OCI-LY7 (cell line): ENCODE results near the gene RCOR1. TPM values are rescaled to one million over a fixed set of nuclear protein-coding genes. Genes with fewer than 3 reads are reported as not detected.
A peak's percentile ranks its signal among the peaks of the same experiment; 100 is the strongest.

Experiments used
- BruUV-seq: library from RNA; stranded (reverse); fragments of 400-500 nt; replicated peaks from 2 replicates; lab custom pipeline; 2021; lab: Mats Ljungman, UMichigan
- CTCF ChIA-PET: fragments of 300-600 bp; sonication (Branson Sonifier 250); formaldehyde crosslinking; loops from one replicate; lab custom pipeline; 2022; ENCODE audit warnings: antibody characterized with exemption; ENCODE audit not compliant: unreplicated experiment; lab: Charles Lee
- POLR2A ChIA-PET: fragments of 300-600 bp; sonication (Branson Sonifier 250); formaldehyde crosslinking; loops from one replicate; lab custom pipeline; 2022; ENCODE audit warnings: antibody characterized with exemption; lab: Charles Lee
- DNase-seq: peaks from one replicate; pipeline ENCODE4 v3.0.0-alpha.2; 2015; ENCODE audit warnings: low spot score
- H2AFZ ChIP-seq: fragments of 200-600 bp; sonication (generic), shearing (Covaris generic); 2 replicates; pipeline ENCODE4 v1.6.1; 2014; ENCODE audit warnings: mild to moderate bottlenecking, antibody characterized with exemption, low read length, moderate library complexity
- H3K27ac ChIP-seq: fragments of 200-600 bp; sonication (generic); 2 replicates; pipeline ENCODE4 v1.5.1; 2014; ENCODE audit warnings: mixed run types, low read depth, mild to moderate bottlenecking, moderate library complexity, low read length, inconsistent platforms; ENCODE audit not compliant: poor library complexity, severe bottlenecking
- H3K36me3 ChIP-seq: fragments of 200-600 bp; sonication (generic); 2 replicates; pipeline ENCODE4 v1.6.1; 2014; ENCODE audit warnings: mild to moderate bottlenecking, antibody characterized with exemption, low read length, moderate library complexity, mixed read lengths; ENCODE audit not compliant: insufficient read depth
- H3K4me1 ChIP-seq: fragments of 200-600 bp; sonication (generic); 2 replicates; pipeline ENCODE4 v1.5.1; 2014; ENCODE audit warnings: mild to moderate bottlenecking, low read length; ENCODE audit not compliant: insufficient read depth, poor library complexity, severe bottlenecking
- H3K4me2 ChIP-seq: fragments of 200-600 bp; sonication (generic); 2 replicates; pipeline ENCODE4 v1.6.1; 2014; ENCODE audit warnings: mild to moderate bottlenecking, low read length
- H3K4me3 ChIP-seq: fragments of 200-600 bp; sonication (generic); 2 replicates; pipeline ENCODE4 v1.5.1; 2014; ENCODE audit warnings: mild to moderate bottlenecking, low read depth, low read length; ENCODE audit not compliant: poor library complexity, severe bottlenecking
- H3K79me2 ChIP-seq: fragments of 200-600 bp; sonication (generic); 2 replicates; pipeline ENCODE4 v1.6.1; 2016; ENCODE audit warnings: low read depth, mild to moderate bottlenecking, low read length, moderate library complexity, mixed read lengths; ENCODE audit not compliant: insufficient read depth
- H3K9me2 ChIP-seq: fragments of 200-600 bp; sonication (generic); 2 replicates; pipeline ENCODE4 v1.6.1; 2016; ENCODE audit warnings: mild to moderate bottlenecking, low read length, mixed read lengths; ENCODE audit not compliant: insufficient read depth
- H3K9me3 ChIP-seq: fragments of 200-600 bp; sonication (generic); 2 replicates; pipeline ENCODE4 v1.6.1; 2014; ENCODE audit warnings: mild to moderate bottlenecking, mixed run types, low read length, mixed read lengths
- H4K20me1 ChIP-seq: fragments of 200-600 bp; sonication (generic); 2 replicates; pipeline ENCODE4 v1.6.1; 2014; ENCODE audit warnings: mild to moderate bottlenecking, antibody characterized with exemption, low read length, moderate library complexity, mixed read lengths; ENCODE audit not compliant: insufficient read depth
- EZH2phosphoT487 ChIP-seq: fragments of 200-600 bp; sonication (generic); IDR thresholded peaks from 2 replicates; pipeline ENCODE4 v1.6.1; 2018; ENCODE audit warnings: low read depth, borderline replicate concordance, mild to moderate bottlenecking, mixed run types, antibody characterized with exemption, low read length, moderate library complexity, mixed read lengths
- intact Hi-C: fragments of 100-400 bp; cut with micrococcal nuclease; formaldehyde crosslinking; loops from one replicate; pipeline ENCODE4 v1.10.0; 2022; ENCODE audit not compliant: unreplicated experiment
- total RNA-seq, 2 experiments: library from RNA; depleted of rRNA in 1 of 2; stranded (reverse); fragments of >200 nt in 1 of 2; shearing (Covaris generic) in 1 of 2; gene quantifications; 2 replicates each; pipeline ENCODE4 v1.2.3, GENCODE V29; 2014 to 2022
- TF ChIP-seq, protein P1 (sequence below): fragments of 200-600 bp; sonication (generic); conservative IDR thresholded peaks from 2 replicates; pipeline ENCODE4 v1.5.1; 2014; ENCODE audit warnings: mild to moderate bottlenecking, antibody characterized with exemption, low read length, moderate library complexity, mixed read lengths

Gene RCOR1
- total RNA-seq, 2 experiments from 2014 or later = 12.1 to 30.2 TPM

- Histone ChIP-seq H3K27ac (peak overlapping the region; percentile 65), H3K9me3 (no peaks in the 10 kb centered on the region), H3K4me2 (peak overlapping the region; percentile 65), H3K36me3 (no peaks in the 10 kb centered on the region), H3K9me2 (no peaks in the 10 kb centered on the region), H2AFZ (peak overlapping the region; percentile 89), H4K20me1 (no peaks in the 10 kb centered on the region), H3K4me3 (peak overlapping the region; percentile 45), H3K4me1 (peaks cover 30% of the 10 kb centered on the region), H3K79me2 (no peaks in the 10 kb centered on the region)
- BruUV-seq = no TSS peak
- TF ChIP-seq EZH2phosphoT487 = no peak
- TF ChIP-seq, protein P1, sequence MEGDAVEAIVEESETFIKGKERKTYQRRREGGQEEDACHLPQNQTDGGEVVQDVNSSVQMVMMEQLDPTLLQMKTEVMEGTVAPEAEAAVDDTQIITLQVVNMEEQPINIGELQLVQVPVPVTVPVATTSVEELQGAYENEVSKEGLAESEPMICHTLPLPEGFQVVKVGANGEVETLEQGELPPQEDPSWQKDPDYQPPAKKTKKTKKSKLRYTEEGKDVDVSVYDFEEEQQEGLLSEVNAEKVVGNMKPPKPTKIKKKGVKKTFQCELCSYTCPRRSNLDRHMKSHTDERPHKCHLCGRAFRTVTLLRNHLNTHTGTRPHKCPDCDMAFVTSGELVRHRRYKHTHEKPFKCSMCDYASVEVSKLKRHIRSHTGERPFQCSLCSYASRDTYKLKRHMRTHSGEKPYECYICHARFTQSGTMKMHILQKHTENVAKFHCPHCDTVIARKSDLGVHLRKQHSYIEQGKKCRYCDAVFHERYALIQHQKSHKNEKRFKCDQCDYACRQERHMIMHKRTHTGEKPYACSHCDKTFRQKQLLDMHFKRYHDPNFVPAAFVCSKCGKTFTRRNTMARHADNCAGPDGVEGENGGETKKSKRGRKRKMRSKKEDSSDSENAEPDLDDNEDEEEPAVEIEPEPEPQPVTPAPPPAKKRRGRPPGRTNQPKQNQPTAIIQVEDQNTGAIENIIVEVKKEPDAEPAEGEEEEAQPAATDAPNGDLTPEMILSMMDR = no peak
- CTCF ChIA-PET = no interaction called here
- POLR2A ChIA-PET = interaction anchor here (0.7 kb wide), 2 partner anchors 9 to 154 kb away, joined by 3 read pairs; no protein-coding TSS in a partner anchor
- peak; percentile 74 for DNase-seq
- intact Hi-C loops = no loop called here
Measured at GRCh38 chr14:102573591-102574046, 18.8 kb upstream of the RCOR1 start.

DNA sequence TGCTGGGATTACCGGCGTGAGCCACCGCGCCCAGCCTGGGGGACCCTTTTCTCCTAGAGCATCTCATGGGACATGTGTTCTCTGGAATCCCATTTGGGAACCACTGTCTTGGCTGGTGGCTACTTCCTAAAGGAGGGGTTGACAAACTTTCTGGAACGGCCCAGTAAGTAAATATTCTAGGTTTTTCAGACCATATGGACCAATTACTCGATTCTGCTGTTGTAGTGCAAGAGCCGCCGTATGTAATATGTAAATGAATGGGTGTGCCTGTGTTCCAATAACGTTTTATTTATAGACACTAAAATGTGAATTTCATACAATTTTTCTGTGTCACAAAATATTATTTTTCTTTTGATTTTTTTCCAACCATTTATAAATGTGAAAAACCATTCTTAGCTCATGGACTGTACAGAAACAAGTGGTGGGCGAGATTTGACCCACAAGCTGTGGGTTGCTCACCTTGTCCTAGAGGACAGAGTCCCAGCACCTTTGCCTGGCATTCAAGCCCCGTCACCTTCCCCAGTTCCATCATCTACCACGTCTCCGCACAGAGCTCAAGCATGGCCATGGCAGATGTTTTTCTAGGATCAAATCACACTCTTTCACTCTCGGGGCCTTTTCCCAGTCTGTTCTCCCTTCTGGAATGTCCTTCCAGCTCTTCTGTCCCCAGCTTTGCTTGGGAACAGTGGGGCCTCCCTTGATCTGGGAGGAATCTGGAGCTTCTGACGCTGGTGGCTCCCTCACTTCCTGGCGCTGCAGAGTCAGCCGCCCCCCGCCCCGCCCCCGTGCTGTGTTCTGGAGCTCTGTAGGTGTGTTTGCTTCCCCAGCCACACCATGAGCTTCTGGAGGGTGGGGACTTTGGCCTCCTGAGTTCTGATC, 17.9 kb upstream of the RCOR1 start:
- DNase-seq = no peak
- Histone ChIP-seq H3K27ac (peak overlapping the region; percentile 65), H3K9me2 (no peaks in the 10 kb centered on the region), H3K79me2 (no peaks in the 10 kb centered on the region), H3K36me3 (no peaks in the 10 kb centered on the region), H4K20me1 (no peaks in the 10 kb centered on the region), H3K9me3 (no peaks in the 10 kb centered on the region), H3K4me3 (no peak overlapping the region), H3K4me2 (peak overlapping the region; percentile 65), H3K4me1 (peaks cover 28% of the 10 kb centered on the region), H2AFZ (no peak overlapping the region; the same call in 1 of the 2 replicates)
- TF ChIP-seq EZH2phosphoT487 = no peak
- TF ChIP-seq, protein P1 = no peak
- intact Hi-C loops = no loop called here
- CTCF ChIA-PET = interaction anchor here (0.6 kb wide), 2 partner anchors 52 to 363 kb away, joined by 3 to 7 read pairs; no protein-coding TSS in a partner anchor
- POLR2A ChIA-PET = interaction anchor here (0.6 kb wide), 1 partner anchor 15 kb away, joined by 3 read pairs; no protein-coding TSS in a partner anchor
- no TSS peak for BruUV-seq
